CD4-positive, alpha-beta memory T cell (primary cell): ENCODE results near the gene CISTR. TPM values are rescaled to one million over a fixed set of nuclear protein-coding genes. Genes with fewer than 3 reads are reported as not detected.

Experiments used
- CTCF ChIA-PET: fragments of 350-600 bp; sonication (Branson Sonifier 250); formaldehyde crosslinking; loops from one replicate; lab custom pipeline; 2021; ENCODE audit warnings: inconsistent platforms; ENCODE audit not compliant: partially characterized antibody; lab: Charles Lee
- POLR2A ChIA-PET: fragments of 350-600 bp; sonication (Branson Sonifier 250); formaldehyde crosslinking; loops from one replicate; lab custom pipeline; 2021; ENCODE audit not compliant: partially characterized antibody; lab: Charles Lee
- DNase-seq, 5 donors: peaks; one replicate each; pipeline versions ENCODE4 v3.0.0 to v3.0.0-alpha.2; 2020 to 2022; ENCODE audit warnings: mixed read lengths in 1 of 5
- H3K27ac ChIP-seq: one replicate; pipeline ENCODE4 v1.7.0; 2013; ENCODE audit warnings: low read depth, low read length
- H3K27me3 ChIP-seq: 2 replicates; pipeline ENCODE4 v1.7.0; 2013; ENCODE audit warnings: mild to moderate bottlenecking, low read length, moderate library complexity; ENCODE audit not compliant: insufficient read depth
- H3K36me3 ChIP-seq: 2 replicates; pipeline ENCODE4 v1.7.0; 2013; ENCODE audit warnings: mild to moderate bottlenecking, low read length, moderate library complexity; ENCODE audit not compliant: insufficient read depth
- H3K4me1 ChIP-seq: 2 replicates; pipeline ENCODE4 v1.7.0; 2013; ENCODE audit warnings: mild to moderate bottlenecking, low read length, moderate library complexity; ENCODE audit not compliant: insufficient read depth
- H3K4me3 ChIP-seq, 2 donors: one replicate each; pipeline ENCODE4 v1.7.0; 2013; ENCODE audit warnings: low read length in 2 of 2, mild to moderate bottlenecking in 1 of 2
- H3K9me3 ChIP-seq, 2 donors: one replicate each; pipeline ENCODE4 v1.7.0; 2013; ENCODE audit warnings: low read length in 2 of 2, control low read depth in 1 of 2; ENCODE audit not compliant: control insufficient read depth in 1 of 2
- H3K27ac Mint-ChIP-seq, 7 donors: one replicate each; pipeline ENCODE4 v1.8.0; 2020 to 2021; ENCODE audit warnings: mixed read lengths in 7 of 7, mild to moderate bottlenecking in 6 of 7, inconsistent platforms in 3 of 7, moderate library complexity in 3 of 7
- H3K27me3 Mint-ChIP-seq, 2 donors: one replicate each; pipeline ENCODE4 v1.8.0; 2020 to 2021; ENCODE audit warnings: mixed read lengths in 2 of 2
- H3K36me3 Mint-ChIP-seq, 2 donors: one replicate each; pipeline ENCODE4 v1.8.0; 2020 to 2021; ENCODE audit warnings: mixed read lengths in 2 of 2, inconsistent platforms in 1 of 2, mild to moderate bottlenecking in 1 of 2
- H3K4me1 Mint-ChIP-seq, 4 donors: one replicate each; pipeline ENCODE4 v1.8.0; 2020 to 2021; ENCODE audit warnings: mixed read lengths in 4 of 4, mild to moderate bottlenecking in 1 of 4
- H3K4me3 Mint-ChIP-seq, 8 donors: one replicate each; pipeline ENCODE4 v1.8.0; 2020 to 2021; ENCODE audit warnings: mixed read lengths in 8 of 8, mild to moderate bottlenecking in 7 of 8, moderate library complexity in 6 of 8, inconsistent platforms in 3 of 8
- H3K9me3 Mint-ChIP-seq, 8 donors: one replicate each; pipeline ENCODE4 v1.8.0; 2020 to 2021; ENCODE audit warnings: mixed read lengths in 8 of 8, mild to moderate bottlenecking in 5 of 8, inconsistent platforms in 3 of 8, moderate library complexity in 1 of 8
- intact Hi-C: fragments of 100-400 bp; cut with micrococcal nuclease; formaldehyde crosslinking; loops from one replicate; pipeline ENCODE4 v1.15.1; 2023
- polyA plus RNA-seq, 2 donors: library from polyadenylated mRNA; unstranded; fragments of 300-500 nt; fragmentation: Illumina TruSeq; gene quantifications; one replicate each; pipeline ENCODE4 v1.2.3, GENCODE V29; 2021
- total RNA-seq, 2 experiments: library from RNA; stranded (reverse); gene quantifications; one replicate each; pipeline ENCODE4 v1.2.3, GENCODE V29; 2021

Gene CISTR
- total and polyA plus RNA-seq, 4 experiments from 2014 or later, result not detected

- Mint-ChIP-seq H3K36me3 (no peaks in the 10 kb centered on the region), H3K9me3 (no peaks in the 10 kb centered on the region), H3K27ac (peak overlapping the region in 2 of 7 donors; percentile 3 to 35), H3K27me3 (peaks cover 17 to 39% of the 10 kb centered on the region in 2 donors), H3K4me3 (peak overlapping the region in 6 of 8 donors; percentile 66 to 79 (median 78)), H3K4me1 (peaks cover 15 to 32% (median 21%) of the 10 kb centered on the region in 4 donors)
- intact Hi-C loops, result loop anchor here (1.0 kb wide), 1 partner anchor 11 kb away; the partner anchor contains the start of gene CALCOCO1
- ChIA-PET POLR2A (interaction anchor here (1.6 to 4.7 kb wide), 2 partner anchors 11 to 13 kb away, joined by 3 to 22 read pairs; partner anchors contain the start of genes CALCOCO1 and CISTR), CTCF (interaction anchor here (1.6 to 14.1 kb wide), 4 partner anchors 6 to 39 kb away, joined by 7 to 290 read pairs (median 66); no protein-coding TSS in a partner anchor)
- no peak overlapping the region for H3K27ac ChIP-seq
- H3K27me3 ChIP-seq, result peaks cover 41% of the 10 kb centered on the region
- no peaks in the 10 kb centered on the region for H3K9me3 ChIP-seq
- peak overlapping the region; percentile 20 to 23 for H3K4me3 ChIP-seq
- H3K36me3 ChIP-seq, result no peaks in the 10 kb centered on the region
- peak; percentile 32 to 61 (median 38) for DNase-seq
- H3K4me1 ChIP-seq, result peaks cover 26% of the 10 kb centered on the region
Measured at GRCh38 chr12:53738406-53739213, 13.2 kb downstream of the CISTR start.

DNA sequence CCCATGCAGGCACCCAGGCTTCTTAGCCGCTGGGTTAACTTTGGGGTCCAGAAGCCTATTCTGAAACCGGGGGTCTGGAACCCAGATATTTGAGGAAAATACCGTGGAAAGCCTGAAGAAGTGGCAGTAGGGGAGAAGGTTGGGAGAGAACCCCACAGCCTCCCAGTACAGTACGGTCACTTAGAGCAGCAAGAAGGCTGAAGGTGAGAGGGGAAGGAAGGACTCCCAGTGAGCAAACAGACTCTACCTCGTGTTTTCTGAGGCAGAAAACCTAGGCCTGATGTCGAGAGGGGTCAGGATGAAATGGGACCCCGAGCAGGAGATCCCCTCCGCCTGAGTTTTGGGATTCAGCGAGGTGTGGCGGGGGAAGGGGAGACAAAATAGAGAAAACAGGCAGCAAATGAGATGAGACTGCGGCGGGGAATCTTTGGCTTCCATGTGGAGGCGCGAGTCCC, 13.8 kb downstream of the CISTR start:
- Mint-ChIP-seq H3K36me3 (no peaks in the 10 kb centered on the region), H3K27ac (no peak overlapping the region), H3K4me3 (peak overlapping the region in 6 of 8 donors; percentile 63 to 79 (median 76)), H3K4me1 (peaks cover 12 to 27% (median 19%) of the 10 kb centered on the region in 4 donors), H3K9me3 (no peaks in the 10 kb centered on the region), H3K27me3 (peaks cover 14 to 33% of the 10 kb centered on the region in 2 donors)
- CTCF ChIA-PET, result interaction anchor here (1.2 to 14.1 kb wide), 3 partner anchors 6 to 35 kb away, joined by 3 to 290 read pairs (median 7); no protein-coding TSS in a partner anchor
- H3K27me3 ChIP-seq, result peaks cover 38% of the 10 kb centered on the region
- intact Hi-C loops, result loop anchor here (1.0 kb wide), 1 partner anchor 11 kb away; the partner anchor contains the start of gene CALCOCO1
- DNase-seq, result no peak
- no peaks in the 10 kb centered on the region for H3K9me3 ChIP-seq
- no peak overlapping the region for H3K27ac ChIP-seq
- H3K4me1 ChIP-seq, result peaks cover 20% of the 10 kb centered on the region
- POLR2A ChIA-PET, result interaction anchor here (1.6 to 4.7 kb wide), 2 partner anchors 10 to 14 kb away, joined by 3 to 22 read pairs; partner anchors contain the start of genes CALCOCO1 and CISTR
- H3K4me3 ChIP-seq, result peak overlapping the region in 1 of 2 donors; percentile 20
- H3K36me3 ChIP-seq, result no peaks in the 10 kb centered on the region

DNA sequence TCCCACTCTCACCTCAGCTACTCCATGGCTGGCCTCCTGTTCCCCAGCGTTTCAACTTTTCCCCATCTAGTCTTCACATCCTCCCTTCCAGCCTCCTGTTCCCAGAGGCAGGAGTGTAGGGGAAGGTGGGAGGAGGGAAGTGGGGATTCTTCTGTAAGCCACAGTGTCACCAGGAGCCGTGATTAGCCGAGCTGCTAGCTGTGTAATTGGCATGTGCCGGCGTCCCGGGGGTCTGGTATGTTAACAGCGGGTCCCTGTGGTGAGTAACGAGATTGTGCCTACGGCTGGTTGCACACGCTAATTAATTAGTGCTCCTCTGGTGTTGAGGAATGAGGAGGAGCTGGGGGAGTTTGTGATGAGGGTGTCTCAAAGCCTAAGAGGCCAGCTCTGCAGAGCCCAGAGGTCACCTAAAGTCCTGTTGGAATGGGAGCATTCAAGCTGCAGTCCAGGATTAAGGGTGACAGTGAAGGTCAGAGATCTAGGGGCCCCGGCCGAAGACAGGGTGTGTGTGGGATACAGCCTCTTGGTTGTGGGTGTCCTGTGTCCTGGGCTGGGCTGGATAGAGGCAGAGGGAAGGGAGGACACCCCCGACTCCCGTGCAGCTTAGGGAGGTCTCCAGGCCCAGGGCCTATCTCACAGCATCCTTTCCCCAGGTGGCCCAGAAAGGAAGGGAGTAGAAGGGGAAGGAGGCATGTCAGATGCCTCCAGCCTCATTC, 14.5 kb downstream of the CISTR start:
- CTCF ChIA-PET, result interaction anchor here (1.2 to 14.1 kb wide), 4 partner anchors 7 to 34 kb away, joined by 3 to 290 read pairs (median 14); no protein-coding TSS in a partner anchor

DNA sequence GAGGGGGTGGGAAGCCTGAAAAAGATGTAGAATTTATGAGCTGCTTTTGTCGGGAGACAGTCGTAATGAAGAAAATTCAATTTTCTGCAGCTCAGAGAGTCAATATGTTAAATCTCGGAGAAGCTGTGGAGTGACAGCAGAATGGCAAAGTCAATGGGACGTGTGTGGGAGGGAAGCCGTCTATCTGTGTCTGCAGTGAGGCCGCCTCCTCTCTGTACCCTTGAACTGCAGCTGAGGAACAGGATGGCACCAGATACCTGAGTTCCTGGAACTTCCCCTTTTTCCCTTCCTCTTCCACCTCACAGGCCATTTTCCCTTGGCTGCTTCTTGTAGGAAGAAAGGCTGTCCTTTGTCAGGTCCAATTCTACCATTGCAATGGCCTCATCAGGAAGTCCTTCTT, 15.2 kb downstream of the CISTR start:
- Histone ChIP-seq H3K27me3 (peaks cover 29% of the 10 kb centered on the region), H3K27ac (no peak overlapping the region), H3K9me3 (no peaks in the 10 kb centered on the region), H3K4me1 (peaks cover 19% of the 10 kb centered on the region), H3K36me3 (no peaks in the 10 kb centered on the region), H3K4me3 (no peak overlapping the region)
- no peak for DNase-seq
- POLR2A ChIA-PET, result interaction anchor here (4.7 kb wide), 1 partner anchor 9 kb away, joined by 22 read pairs; the partner anchor contains the start of gene CALCOCO1
- intact Hi-C loops, result no loop called here
- Mint-ChIP-seq H3K27ac (no peak overlapping the region), H3K9me3 (no peaks in the 10 kb centered on the region), H3K4me3 (peak overlapping the region in 2 of 8 donors; percentile 5 to 70), H3K27me3 (peaks cover 12 to 24% of the 10 kb centered on the region in 2 donors), H3K36me3 (no peaks in the 10 kb centered on the region), H3K4me1 (peaks cover 12 to 27% (median 19%) of the 10 kb centered on the region in 4 donors)
- CTCF ChIA-PET, result interaction anchor here (0.6 to 14.1 kb wide), 5 partner anchors 8 to 458 kb away, joined by 3 to 290 read pairs (median 11); no protein-coding TSS in a partner anchor

More for the DNA sequence above, 14.5 kb downstream of the CISTR start:
- DNase-seq, result no peak
- POLR2A ChIA-PET, result interaction anchor here (4.7 kb wide), 1 partner anchor 9 kb away, joined by 22 read pairs; the partner anchor contains the start of gene CALCOCO1
- H3K27ac Mint-ChIP-seq, result no peak overlapping the region
- Histone ChIP-seq H3K36me3 (no peaks in the 10 kb centered on the region), H3K4me1 (peaks cover 19% of the 10 kb centered on the region), H3K27ac (no peak overlapping the region), H3K4me3 (no peak overlapping the region), H3K27me3 (peaks cover 33% of the 10 kb centered on the region), H3K9me3 (no peaks in the 10 kb centered on the region)
- H3K9me3 Mint-ChIP-seq, result no peaks in the 10 kb centered on the region
- H3K4me1 Mint-ChIP-seq, result peaks cover 12 to 27% (median 19%) of the 10 kb centered on the region in 4 donors
- H3K4me3 Mint-ChIP-seq, result peak overlapping the region in 2 of 8 donors; percentile 5 to 70
- peaks cover 12 to 26% of the 10 kb centered on the region in 2 donors for H3K27me3 Mint-ChIP-seq
- no peaks in the 10 kb centered on the region for H3K36me3 Mint-ChIP-seq
- intact Hi-C loops, result no loop called here

DNA sequence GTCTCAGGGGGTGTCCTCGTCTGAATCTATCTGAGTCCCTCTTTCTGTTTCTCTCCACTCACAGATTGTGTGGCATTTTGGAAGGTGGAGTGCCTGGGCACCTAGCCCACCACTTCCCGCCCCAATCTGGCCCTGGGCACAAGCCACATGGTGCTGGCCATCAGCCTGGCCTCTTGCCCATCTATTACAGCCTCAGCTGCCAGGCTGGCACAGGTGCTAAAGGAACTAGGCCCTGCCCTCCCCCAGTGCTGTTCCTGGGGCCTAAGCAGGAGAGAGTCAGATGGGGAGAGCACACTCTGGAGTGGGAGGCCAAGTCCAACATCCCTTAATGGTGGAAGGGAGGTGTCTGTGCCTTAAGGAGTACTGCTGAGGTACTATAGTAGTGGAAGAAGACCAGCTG, 16.2 kb downstream of the CISTR start:
- Histone ChIP-seq H3K4me3 (no peak overlapping the region), H3K27me3 (peaks cover 24% of the 10 kb centered on the region), H3K27ac (no peak overlapping the region), H3K36me3 (no peaks in the 10 kb centered on the region), H3K9me3 (no peaks in the 10 kb centered on the region), H3K4me1 (peaks cover 19% of the 10 kb centered on the region)
- Mint-ChIP-seq H3K4me1 (peaks cover 12 to 27% (median 19%) of the 10 kb centered on the region in 4 donors), H3K27me3 (peaks cover 12 to 24% of the 10 kb centered on the region in 2 donors), H3K4me3 (no peak overlapping the region), H3K9me3 (no peaks in the 10 kb centered on the region), H3K27ac (no peak overlapping the region), H3K36me3 (no peaks in the 10 kb centered on the region)
- intact Hi-C loops, result no loop called here
- CTCF ChIA-PET, result interaction anchor here (1.4 to 14.1 kb wide), 4 partner anchors 9 to 60 kb away, joined by 3 to 290 read pairs (median 18); partner anchors contain the start of gene ATP5MC2
- no peak for DNase-seq
- POLR2A ChIA-PET, result no interaction called here

- no peaks in the 10 kb centered on the region for H3K9me3 Mint-ChIP-seq
- H3K27ac ChIP-seq, result no peak overlapping the region
- peaks cover 12% of the 10 kb centered on the region for H3K4me1 ChIP-seq
- ChIA-PET CTCF (interaction anchor here (1.6 to 14.1 kb wide), 5 partner anchors 10 to 34 kb away, joined by 4 to 290 read pairs (median 11); no protein-coding TSS in a partner anchor), POLR2A (interaction anchor here (1.4 kb wide), 1 partner anchor 9 kb away, joined by 3 read pairs; no protein-coding TSS in a partner anchor)
- no peaks in the 10 kb centered on the region for H3K36me3 ChIP-seq
- no peaks in the 10 kb centered on the region for H3K9me3 ChIP-seq
- peaks cover 12 to 21% of the 10 kb centered on the region in 2 donors for H3K27me3 Mint-ChIP-seq
- peaks cover 10 to 27% (median 17%) of the 10 kb centered on the region in 4 donors for H3K4me1 Mint-ChIP-seq
- H3K4me3 ChIP-seq, result no peak overlapping the region
- peaks cover 22% of the 10 kb centered on the region for H3K27me3 ChIP-seq
- no peaks in the 10 kb centered on the region for H3K36me3 Mint-ChIP-seq
- intact Hi-C loops, result no loop called here
- H3K4me3 Mint-ChIP-seq, result no peak overlapping the region
- no peak overlapping the region for H3K27ac Mint-ChIP-seq
- DNase-seq, result no peak
Measured at GRCh38 chr12:53734425-53734824, 17.4 kb downstream of the CISTR start.
